Skeletal muscle satellite cell (primary cell): ENCODE data around the gene MYOF.
"Not testable (repeated sequence)": the region's sequence is repeated elsewhere in the genome, so short reads cannot be mapped to it uniquely, and the experiment has no call there.

Experiments
- H3K27me3 ChIP-seq: 2 replicates; pipeline ENCODE4 v1.7.0; 2013; ENCODE audit warnings: low read length; ENCODE audit not compliant: control insufficient read depth, insufficient read depth
- H3K36me3 ChIP-seq: 2 replicates; pipeline ENCODE4 v1.7.0; 2013; ENCODE audit warnings: mild to moderate bottlenecking, control low read depth, low read length; ENCODE audit not compliant: insufficient read depth
- H3K4me1 ChIP-seq: 2 replicates; pipeline ENCODE4 v1.7.0; 2013; ENCODE audit warnings: low read length; ENCODE audit not compliant: control insufficient read depth, insufficient read depth
- H3K4me2 ChIP-seq: 2 replicates; pipeline ENCODE4 v1.7.0; 2013; ENCODE audit warnings: mild to moderate bottlenecking, low read length
- H3K4me3 ChIP-seq: 2 replicates; pipeline ENCODE4 v1.7.0; 2013; ENCODE audit warnings: low read length
- H3K9ac ChIP-seq: 2 replicates; pipeline ENCODE4 v1.7.0; 2013; ENCODE audit warnings: mild to moderate bottlenecking, low read depth, low read length, moderate library complexity
- H3K9me3 ChIP-seq: replicated peaks from 2 replicates; pipeline ENCODE4 v1.7.0; 2013; ENCODE audit warnings: mild to moderate bottlenecking, control low read depth, low read length

MYOF gene

GRCh38 chr10:93358398-93358797 lies 123.7 kb downstream of the MYOF start:
- not testable (repeated sequence) for H3K4me3 ChIP-seq, H3K9ac ChIP-seq, H3K9me3 ChIP-seq, H3K27me3 ChIP-seq, H3K4me2 ChIP-seq, H3K4me1 ChIP-seq
- peaks cover 97% of the 10 kb centered on the region for H3K36me3 ChIP-seq

- no peaks in the 10 kb centered on the region for H3K27me3 ChIP-seq
- no peak overlapping the region for H3K4me2 ChIP-seq
- peaks cover 97% of the 10 kb centered on the region for H3K36me3 ChIP-seq
- no peak overlapping the region for H3K4me3 ChIP-seq
- no peaks in the 10 kb centered on the region for H3K9me3 ChIP-seq
- no peaks in the 10 kb centered on the region for H3K4me1 ChIP-seq
- H3K9ac ChIP-seq: no peak overlapping the region
Measured at GRCh38 chr10:93357680-93358079, 124.5 kb downstream of the MYOF start.

GRCh38 chr10:93356516-93356915 lies 125.6 kb downstream of the MYOF start:
- H3K4me1 ChIP-seq: no peaks in the 10 kb centered on the region
- H3K9me3 ChIP-seq: no peaks in the 10 kb centered on the region
- H3K4me2 ChIP-seq: no peak overlapping the region
- H3K27me3 ChIP-seq: no peaks in the 10 kb centered on the region
- H3K36me3 ChIP-seq: peaks cover 100% of the 10 kb centered on the region
- no peak overlapping the region for H3K9ac ChIP-seq
- H3K4me3 ChIP-seq: no peak overlapping the region

- H3K4me2 ChIP-seq: no peak overlapping the region
- H3K4me3 ChIP-seq: no peak overlapping the region
- no peaks in the 10 kb centered on the region for H3K27me3 ChIP-seq
- H3K36me3 ChIP-seq: peaks cover 100% of the 10 kb centered on the region
- no peak overlapping the region for H3K9ac ChIP-seq
- no peaks in the 10 kb centered on the region for H3K4me1 ChIP-seq
- no peaks in the 10 kb centered on the region for H3K9me3 ChIP-seq
Measured at GRCh38 chr10:93352638-93353383, 129.3 kb downstream of the MYOF start.

GRCh38 chr10:93346694-93347093 lies 135.4 kb downstream of the MYOF start:
- Histone ChIP-seq H3K9ac (no peak overlapping the region), H3K4me1 (no peaks in the 10 kb centered on the region), H3K4me2 (no peak overlapping the region), H3K4me3 (no peak overlapping the region), H3K36me3 (peaks cover 95% of the 10 kb centered on the region), H3K9me3 (no peaks in the 10 kb centered on the region), H3K27me3 (no peaks in the 10 kb centered on the region)

GRCh38 chr10:93346108-93346507 lies 136.0 kb downstream of the MYOF start:
- Histone ChIP-seq H3K36me3 (peaks cover 94% of the 10 kb centered on the region), H3K9ac (peak overlapping the region; percentile 19), H3K9me3 (no peaks in the 10 kb centered on the region), H3K4me3 (no peak overlapping the region), H3K4me1 (no peaks in the 10 kb centered on the region), H3K27me3 (no peaks in the 10 kb centered on the region), H3K4me2 (no peak overlapping the region)

GRCh38 chr10:93344691-93345090 lies 137.4 kb downstream of the MYOF start:
- Histone ChIP-seq H3K9ac (no peak overlapping the region), H3K36me3 (peaks cover 93% of the 10 kb centered on the region), H3K4me3 (no peak overlapping the region), H3K9me3 (no peaks in the 10 kb centered on the region), H3K27me3 (no peaks in the 10 kb centered on the region), H3K4me2 (no peak overlapping the region), H3K4me1 (no peaks in the 10 kb centered on the region)

GRCh38 chr10:93342921-93343320 lies 139.2 kb downstream of the MYOF start:
- H3K36me3 ChIP-seq: peaks cover 89% of the 10 kb centered on the region
- no peak overlapping the region for H3K4me2 ChIP-seq
- H3K4me3 ChIP-seq: no peak overlapping the region
- no peaks in the 10 kb centered on the region for H3K27me3 ChIP-seq
- H3K9me3 ChIP-seq: no peaks in the 10 kb centered on the region
- H3K4me1 ChIP-seq: no peaks in the 10 kb centered on the region
- H3K9ac ChIP-seq: no peak overlapping the region

- Histone ChIP-seq H3K36me3 (peaks cover 90% of the 10 kb centered on the region), H3K9me3 (no peaks in the 10 kb centered on the region), H3K9ac (no peak overlapping the region), H3K27me3 (no peaks in the 10 kb centered on the region), H3K4me3 (no peak overlapping the region), H3K4me1 (no peaks in the 10 kb centered on the region), H3K4me2 (no peak overlapping the region)
Measured at GRCh38 chr10:93342366-93342765, 139.8 kb downstream of the MYOF start.

- no peak overlapping the region for H3K4me3 ChIP-seq
Measured at GRCh38 chr10:93337309-93337721, 144.8 kb downstream of the MYOF start.

GRCh38 chr10:93336678-93337077 lies 145.5 kb downstream of the MYOF start:
- peaks cover 10% of the 10 kb centered on the region for H3K4me1 ChIP-seq
- H3K9ac ChIP-seq: no peak overlapping the region
- no peaks in the 10 kb centered on the region for H3K27me3 ChIP-seq
- peaks cover 88% of the 10 kb centered on the region for H3K36me3 ChIP-seq
- no peaks in the 10 kb centered on the region for H3K9me3 ChIP-seq
- no peak overlapping the region for H3K4me3 ChIP-seq
- H3K4me2 ChIP-seq: no peak overlapping the region

More at GRCh38 chr10:93337309-93337721, 144.8 kb downstream of the MYOF start:
- peaks cover 90% of the 10 kb centered on the region for H3K36me3 ChIP-seq
- H3K27me3 ChIP-seq: no peaks in the 10 kb centered on the region
- peaks cover 10% of the 10 kb centered on the region for H3K4me1 ChIP-seq
- H3K9ac ChIP-seq: no peak overlapping the region
- H3K4me2 ChIP-seq: no peak overlapping the region
- H3K9me3 ChIP-seq: no peaks in the 10 kb centered on the region

- Histone ChIP-seq H3K9me3 (no peaks in the 10 kb centered on the region), H3K9ac (no peak overlapping the region), H3K27me3 (no peaks in the 10 kb centered on the region), H3K4me1 (peaks cover 10% of the 10 kb centered on the region), H3K4me2 (no peak overlapping the region), H3K36me3 (peaks cover 89% of the 10 kb centered on the region), H3K4me3 (no peak overlapping the region)
Measured at GRCh38 chr10:93336110-93336509, 146.0 kb downstream of the MYOF start.
